ENCODE data around the gene E2F2.

The E2F2 gene

GRCh38 chr1:23562137-23562876, 31.3 kb upstream of the E2F2 start:
- DNase-seq: peak; percentile 82 to 91 (median 90)

- DNase-seq: no peak
Measured at GRCh38 chr1:23561813-23562100, 30.7 kb upstream of the E2F2 start.

GRCh38 chr1:23561076-23561812, 30.2 kb upstream of the E2F2 start:
- peak; percentile 52 to 73 (median 66) for DNase-seq

- DNase-seq: peak; percentile 81 to 92 (median 87)
Measured at GRCh38 chr1:23559985-23560741, 29.1 kb upstream of the E2F2 start.

GRCh38 chr1:23559136-23559984, 28.3 kb upstream of the E2F2 start, which contains the start of gene ID3:
Gene ID3, minus strand, starts transcription at chr1:23559501. Its CDS starts 75 bp downstream, at chr1:23559426.
- DNase-seq: peak; percentile 98 to 99 (median 99)

- DNase-seq: peak in 2 of 4 experiments; percentile 13 to 32
Measured at GRCh38 chr1:23558872-23559135, 27.8 kb upstream of the E2F2 start.

- peak in 3 of 4 experiments; percentile 13 to 48 (median 29) for DNase-seq
Measured at GRCh38 chr1:23558140-23558871, 27.3 kb upstream of the E2F2 start.

GRCh38 chr1:23557471-23558124, 26.6 kb upstream of the E2F2 start:
- no peak for DNase-seq

GRCh38 chr1:23556635-23557470, 25.8 kb upstream of the E2F2 start:
- peak in 1 of 4 experiments; percentile 38 for DNase-seq

GRCh38 chr1:23555986-23556634, 25.1 kb upstream of the E2F2 start:
- peak in 2 of 4 experiments; percentile 22 to 25 for DNase-seq

- DNase-seq: no peak
Measured at GRCh38 chr1:23555270-23555985, 24.4 kb upstream of the E2F2 start.

GRCh38 chr1:23554481-23555269, 23.6 kb upstream of the E2F2 start:
- peak; percentile 80 to 93 (median 89) for DNase-seq

- no peak for DNase-seq
Measured at GRCh38 chr1:23554127-23554480, 23.1 kb upstream of the E2F2 start.

- no peak for DNase-seq
Measured at GRCh38 chr1:23553231-23554126, 22.4 kb upstream of the E2F2 start.

GRCh38 chr1:23551849-23552248, 20.8 kb upstream of the E2F2 start:
- DNase-seq: no peak

GRCh38 chr1:23548704-23549143, 17.7 kb upstream of the E2F2 start:
- peak in 2 of 4 experiments; percentile 17 to 41 for DNase-seq

Data from suppressor macrophage (primary cell).